Mesothelial cell of epicardium (in vitro differentiated cells): ENCODE measurements around the gene EIF3K. TPM values are rescaled to one million over a fixed set of nuclear protein-coding genes. Genes with fewer than 3 reads are reported as not detected.

Experiments
- DNase-seq, 2 experiments: peaks; one replicate each; pipeline ENCODE4 v3.0.0; 2021; ENCODE audit warnings: low spot score in 2 of 2; ENCODE audit not compliant: unreplicated experiment in 2 of 2
- H3K27ac Mint-ChIP-seq: 2 replicates; pipeline ENCODE4 v1.8.0; 2021; ENCODE audit warnings: mixed read lengths
- H3K27me3 Mint-ChIP-seq: 2 replicates; pipeline ENCODE4 v1.8.0; 2021; ENCODE audit warnings: low read depth, mixed read lengths
- H3K36me3 Mint-ChIP-seq: 2 replicates; pipeline ENCODE4 v1.8.0; 2021; ENCODE audit warnings: mixed read lengths
- H3K4me1 Mint-ChIP-seq: 2 replicates; pipeline ENCODE4 v1.8.0; 2021; ENCODE audit warnings: mixed read lengths
- H3K4me3 Mint-ChIP-seq: 2 replicates; pipeline ENCODE4 v1.8.0; 2021; ENCODE audit warnings: mild to moderate bottlenecking, moderate library complexity, mixed read lengths
- H3K9me3 Mint-ChIP-seq: 2 replicates; pipeline ENCODE4 v1.8.0; 2021; ENCODE audit warnings: mixed read lengths
- total RNA-seq: library from RNA; stranded (reverse); gene quantifications from 3 replicates; pipeline ENCODE4 v1.2.1, GENCODE V29; 2021
- TF ChIP-seq, protein P1 (sequence below): fragments of 200-600 bp; sonication (generic); IDR thresholded peaks from one replicate; pipeline ENCODE4 v1.5.0; 2021; ENCODE audit warnings: antibody characterized with exemption; ENCODE audit not compliant: unreplicated experiment

The EIF3K gene
- total RNA-seq, 1 donor from 2014 or later: 198 TPM

DNA sequence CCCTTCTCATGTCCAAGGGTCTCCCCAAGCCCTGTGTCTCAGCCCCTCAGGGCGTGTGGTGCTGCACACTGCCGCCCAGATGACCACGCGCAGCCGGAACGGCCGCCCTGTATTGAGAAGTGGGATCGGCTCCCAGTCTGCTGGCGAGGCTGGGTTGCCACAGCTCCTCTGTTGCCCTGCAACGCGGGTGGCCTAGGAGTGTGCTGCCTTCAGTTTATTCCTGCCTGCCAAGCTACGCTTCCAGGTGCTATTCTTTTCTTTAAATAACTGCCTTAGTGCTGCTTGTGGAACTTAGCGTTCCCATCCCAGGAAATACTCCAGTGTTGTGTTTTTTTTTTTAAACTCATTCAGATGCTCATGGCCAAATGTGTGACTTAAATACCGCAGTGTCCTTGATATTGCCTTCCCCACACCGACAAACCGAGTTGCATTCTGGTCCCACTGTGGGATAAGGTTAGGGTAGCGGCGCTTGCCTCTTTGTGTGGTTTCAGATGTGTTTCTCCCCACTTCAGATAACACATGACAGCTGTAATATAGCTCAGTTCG is 45.0 kb downstream of the EIF3K start:
- Mint-ChIP-seq H3K27me3 (no peaks in the 10 kb centered on the region), H3K9me3 (no peaks in the 10 kb centered on the region), H3K36me3 (peaks cover 2% of the 10 kb centered on the region), H3K27ac (peak overlapping the region; percentile 98), H3K4me1 (peaks cover 97% of the 10 kb centered on the region), H3K4me3 (no peak overlapping the region)
- DNase-seq: no peak
- TF ChIP-seq, protein P1, sequence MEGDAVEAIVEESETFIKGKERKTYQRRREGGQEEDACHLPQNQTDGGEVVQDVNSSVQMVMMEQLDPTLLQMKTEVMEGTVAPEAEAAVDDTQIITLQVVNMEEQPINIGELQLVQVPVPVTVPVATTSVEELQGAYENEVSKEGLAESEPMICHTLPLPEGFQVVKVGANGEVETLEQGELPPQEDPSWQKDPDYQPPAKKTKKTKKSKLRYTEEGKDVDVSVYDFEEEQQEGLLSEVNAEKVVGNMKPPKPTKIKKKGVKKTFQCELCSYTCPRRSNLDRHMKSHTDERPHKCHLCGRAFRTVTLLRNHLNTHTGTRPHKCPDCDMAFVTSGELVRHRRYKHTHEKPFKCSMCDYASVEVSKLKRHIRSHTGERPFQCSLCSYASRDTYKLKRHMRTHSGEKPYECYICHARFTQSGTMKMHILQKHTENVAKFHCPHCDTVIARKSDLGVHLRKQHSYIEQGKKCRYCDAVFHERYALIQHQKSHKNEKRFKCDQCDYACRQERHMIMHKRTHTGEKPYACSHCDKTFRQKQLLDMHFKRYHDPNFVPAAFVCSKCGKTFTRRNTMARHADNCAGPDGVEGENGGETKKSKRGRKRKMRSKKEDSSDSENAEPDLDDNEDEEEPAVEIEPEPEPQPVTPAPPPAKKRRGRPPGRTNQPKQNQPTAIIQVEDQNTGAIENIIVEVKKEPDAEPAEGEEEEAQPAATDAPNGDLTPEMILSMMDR: no peak

DNA sequence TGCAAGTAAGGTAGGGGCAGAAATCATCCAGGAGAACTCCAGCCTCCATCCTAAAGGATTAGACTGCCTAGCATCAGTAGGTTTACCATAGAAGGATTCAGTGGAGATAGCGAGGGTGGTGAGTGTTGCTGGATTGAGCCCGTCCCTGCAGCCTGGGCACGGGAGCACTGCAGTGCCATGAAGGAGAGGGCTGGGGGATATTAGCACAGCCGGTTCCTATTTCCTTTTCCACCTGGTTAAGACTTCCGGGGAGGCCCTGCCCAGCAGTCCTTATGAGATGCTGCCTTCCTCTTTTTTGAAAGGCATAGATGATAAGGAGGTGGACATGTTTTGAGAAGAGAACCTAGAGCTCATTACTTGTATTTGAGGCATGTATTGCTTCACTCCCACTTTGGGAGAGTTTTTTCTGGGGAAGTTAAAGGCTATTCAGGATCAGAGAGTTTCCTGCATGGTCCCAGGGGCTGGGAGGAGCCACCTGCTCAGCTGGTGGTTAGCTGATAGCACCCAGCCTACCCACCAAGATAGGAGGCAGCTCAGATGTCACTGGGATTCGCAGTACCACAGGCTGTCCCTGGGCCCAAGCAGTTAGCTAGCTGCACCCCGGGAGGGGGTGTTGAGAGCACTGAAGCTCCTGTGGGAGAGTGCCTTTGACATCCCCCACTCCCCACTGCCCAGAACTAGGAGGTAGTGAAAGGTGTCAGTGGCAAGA is 45.7 kb downstream of the EIF3K start:
- Mint-ChIP-seq H3K9me3 (no peaks in the 10 kb centered on the region), H3K36me3 (peaks cover 4% of the 10 kb centered on the region), H3K4me3 (no peak overlapping the region), H3K27ac (peak overlapping the region; percentile 98), H3K27me3 (no peaks in the 10 kb centered on the region), H3K4me1 (peaks cover 97% of the 10 kb centered on the region)
- TF ChIP-seq, protein P1: no peak
- DNase-seq: no peak

DNA sequence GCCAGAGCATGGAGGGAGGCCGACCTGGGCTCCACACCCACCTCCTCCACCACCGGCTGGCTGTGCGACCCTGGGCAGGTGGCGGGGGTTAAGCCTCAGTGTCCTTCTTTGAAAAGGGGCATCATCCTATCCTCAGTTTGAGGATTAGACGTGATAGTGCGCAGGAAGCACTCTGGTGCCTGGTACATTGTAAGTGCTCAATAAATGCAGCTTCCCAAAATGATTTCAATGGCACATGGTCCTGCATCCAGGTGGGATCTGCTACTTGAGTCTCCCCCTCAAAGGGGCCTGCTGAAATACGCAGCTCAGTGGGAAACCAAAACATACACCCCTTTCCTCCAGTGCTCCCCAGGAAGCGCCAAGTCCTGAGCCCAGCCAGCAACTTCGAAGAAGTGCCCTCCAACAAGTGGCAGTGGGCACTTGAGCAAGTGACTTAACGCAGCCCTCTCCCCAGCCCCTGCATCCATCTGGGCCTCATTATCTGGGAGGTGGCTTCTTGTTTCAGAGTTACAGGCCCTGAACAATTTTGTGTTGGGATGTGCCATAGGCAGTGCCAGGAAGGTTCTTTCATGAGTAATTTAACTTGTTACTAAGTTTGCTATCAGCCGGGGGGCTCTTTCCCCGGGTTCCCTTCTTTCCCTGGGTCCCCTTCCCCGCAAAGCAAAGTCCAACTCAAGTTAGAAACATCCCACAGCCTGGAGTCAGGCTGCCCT is 46.4 kb downstream of the EIF3K start:
- no peaks in the 10 kb centered on the region for H3K27me3 Mint-ChIP-seq
- DNase-seq: no peak
- TF ChIP-seq, protein P1: no peak
- H3K27ac Mint-ChIP-seq: peak overlapping the region; percentile 98
- peaks cover 97% of the 10 kb centered on the region for H3K4me1 Mint-ChIP-seq
- peak overlapping the region; percentile 1 for H3K4me3 Mint-ChIP-seq
- H3K36me3 Mint-ChIP-seq: peaks cover 4% of the 10 kb centered on the region
- H3K9me3 Mint-ChIP-seq: no peaks in the 10 kb centered on the region

DNA sequence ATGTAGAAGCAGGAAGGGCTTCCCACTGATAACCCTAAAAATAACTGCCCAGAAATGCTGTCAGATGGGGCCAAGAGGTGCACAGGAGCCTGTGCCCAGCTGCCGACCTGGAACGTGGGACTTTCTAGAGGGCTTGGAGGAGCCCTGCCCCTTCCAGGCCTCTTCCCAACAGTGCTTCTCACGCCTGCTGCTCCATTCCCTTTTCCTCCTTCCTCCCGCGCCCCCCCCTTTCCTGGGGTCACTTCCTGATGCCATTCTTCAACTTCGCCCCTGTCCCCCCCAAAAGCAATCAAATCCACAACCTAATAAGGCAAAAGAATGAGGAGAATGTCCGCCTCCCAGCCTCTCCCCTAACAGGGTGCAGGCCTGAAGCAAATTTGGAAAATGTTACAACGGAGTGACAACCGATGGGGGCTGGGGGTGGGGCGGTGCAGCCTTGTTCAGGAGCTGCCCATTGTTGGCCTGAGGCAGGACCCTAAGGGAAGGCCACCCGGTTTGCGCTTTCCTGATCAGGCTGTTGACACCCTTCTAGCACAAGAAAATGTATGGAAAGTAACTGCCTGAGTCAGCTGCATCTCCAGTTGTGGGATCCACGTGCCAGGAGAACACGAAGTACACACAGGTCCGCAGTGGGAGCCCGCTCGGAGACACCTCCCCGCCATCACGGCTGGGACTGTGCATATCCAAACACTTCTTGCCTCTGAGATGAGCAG is 47.1 kb downstream of the EIF3K start:
- Mint-ChIP-seq H3K36me3 (peaks cover 2% of the 10 kb centered on the region), H3K9me3 (no peaks in the 10 kb centered on the region), H3K27ac (peak overlapping the region; percentile 98), H3K4me1 (peaks cover 94% of the 10 kb centered on the region), H3K27me3 (no peaks in the 10 kb centered on the region), H3K4me3 (peak overlapping the region; percentile 1)
- TF ChIP-seq, protein P1: no peak
- DNase-seq: peak in 1 of 2 experiments; percentile 64

DNA sequence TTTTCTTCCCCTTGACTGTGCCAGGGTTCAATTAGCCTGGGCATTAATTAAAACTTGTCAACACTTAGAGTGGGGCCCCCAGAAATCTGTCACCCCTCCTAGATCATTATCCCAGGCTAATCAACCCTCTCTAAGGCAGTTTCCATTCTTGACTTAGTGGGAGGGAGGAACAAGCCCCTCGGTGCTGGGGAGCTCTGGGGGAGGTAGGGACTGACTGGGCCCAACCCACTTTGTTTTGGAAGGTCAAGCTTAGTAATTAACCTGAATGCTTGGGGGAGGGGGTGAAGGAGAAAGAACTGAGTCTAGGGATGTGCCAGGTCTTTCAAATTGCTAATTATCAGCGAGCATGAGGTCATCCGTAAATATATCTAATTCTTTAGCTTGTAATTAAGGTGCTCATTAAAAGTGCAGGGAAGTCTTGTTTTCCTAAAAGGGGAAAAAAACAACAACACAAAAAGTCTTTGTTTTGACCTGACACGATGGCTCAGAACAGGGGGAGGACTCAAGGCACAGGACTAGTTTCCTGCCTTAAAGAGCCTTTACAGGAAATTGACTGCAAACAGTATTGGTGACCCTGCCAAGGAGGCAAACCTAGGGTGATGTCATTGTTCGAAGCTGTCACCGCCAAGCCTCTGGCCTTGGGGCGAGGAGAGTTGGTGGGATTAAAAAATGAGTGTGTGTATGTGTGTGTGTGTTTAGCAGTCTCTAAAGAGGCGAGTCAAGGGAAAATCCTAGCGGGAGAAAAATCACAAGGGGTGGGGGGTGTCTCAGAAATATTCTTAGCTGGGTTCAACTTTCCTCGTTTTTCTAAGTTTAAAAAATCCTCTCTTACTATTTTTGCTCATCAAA is 47.9 kb downstream of the EIF3K start:
- peak overlapping the region; percentile 5 for H3K4me3 Mint-ChIP-seq
- H3K9me3 Mint-ChIP-seq: no peaks in the 10 kb centered on the region
- peak overlapping the region; percentile 98 for H3K27ac Mint-ChIP-seq
- TF ChIP-seq, protein P1: no peak
- H3K36me3 Mint-ChIP-seq: peaks cover 2% of the 10 kb centered on the region
- peaks cover 96% of the 10 kb centered on the region for H3K4me1 Mint-ChIP-seq
- no peak for DNase-seq
- H3K27me3 Mint-ChIP-seq: no peaks in the 10 kb centered on the region
